A549 treated with Hydrocortisone at 1 μM for 4 hours (cell line): ENCODE data around the gene CDK4. TPM values are rescaled to one million over a fixed set of nuclear protein-coding genes. Genes with fewer than 3 reads are reported as not detected.

Experiments
- total RNA-seq: library from RNA; stranded (reverse); fragments of 200-300 nt; extraction: Qiagen RNA extraction; gene quantifications from 5 replicates; pipeline ENCODE4 v1.2.3, GENCODE V29; 2022

CDK4 gene
- 235 to 292 TPM (median 248 TPM) in 5 replicates for total RNA-seq

DNA sequence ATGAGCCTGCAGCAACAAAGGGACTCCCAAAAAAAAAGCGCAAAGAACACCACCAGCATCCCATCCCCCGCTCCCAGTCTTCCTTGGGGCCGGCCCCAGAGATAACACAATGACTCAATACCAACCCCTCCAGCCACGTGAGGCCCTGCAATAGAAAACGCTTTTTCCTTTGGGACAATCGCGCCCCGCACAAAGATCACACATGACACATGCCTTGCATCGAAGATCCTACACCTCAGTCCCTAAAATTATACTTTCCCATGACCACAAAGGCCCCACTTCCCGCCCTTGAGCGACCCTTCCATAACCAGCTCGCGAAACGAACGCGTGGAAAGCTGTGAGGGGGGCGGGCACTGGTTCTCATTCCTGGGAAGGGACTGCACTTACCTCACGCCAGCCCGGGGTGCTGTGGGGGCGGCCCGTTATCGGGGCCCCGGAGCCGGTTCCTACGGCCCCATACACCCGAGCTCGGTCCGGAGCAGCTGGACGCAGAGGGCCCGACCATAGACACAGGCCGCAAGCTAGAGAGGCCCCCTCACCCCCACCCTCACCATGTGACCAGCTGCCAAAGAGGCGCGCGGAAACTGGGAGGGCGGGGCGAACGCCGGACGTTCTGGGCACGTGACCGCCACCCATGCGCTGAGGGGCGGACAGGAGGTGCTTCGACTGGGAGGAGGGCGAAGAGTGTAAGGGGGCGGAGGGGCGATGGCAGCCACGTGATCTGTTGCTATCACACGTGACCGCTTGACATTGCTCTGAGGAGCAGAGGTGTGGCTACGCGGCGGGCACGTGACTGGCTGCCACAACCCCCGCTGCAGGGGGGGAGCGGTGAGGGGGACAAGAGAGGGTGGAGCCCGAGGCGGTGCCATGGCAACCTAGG is at the start of gene CDK4:
Gene CDK4, minus strand, starts transcription at position 523 of the 880 bp plus-strand sequence. CDS start 593 bp downstream, outside the sequence.

GRCh38 chr12:57782608-57783465 is 30.7 kb upstream of the CDK4 start, which contains the start of gene TSFM:
Gene TSFM, plus strand, starts transcription at chr12:57782787. Its CDS starts 15 bp downstream, at chr12:57782802.

DNA sequence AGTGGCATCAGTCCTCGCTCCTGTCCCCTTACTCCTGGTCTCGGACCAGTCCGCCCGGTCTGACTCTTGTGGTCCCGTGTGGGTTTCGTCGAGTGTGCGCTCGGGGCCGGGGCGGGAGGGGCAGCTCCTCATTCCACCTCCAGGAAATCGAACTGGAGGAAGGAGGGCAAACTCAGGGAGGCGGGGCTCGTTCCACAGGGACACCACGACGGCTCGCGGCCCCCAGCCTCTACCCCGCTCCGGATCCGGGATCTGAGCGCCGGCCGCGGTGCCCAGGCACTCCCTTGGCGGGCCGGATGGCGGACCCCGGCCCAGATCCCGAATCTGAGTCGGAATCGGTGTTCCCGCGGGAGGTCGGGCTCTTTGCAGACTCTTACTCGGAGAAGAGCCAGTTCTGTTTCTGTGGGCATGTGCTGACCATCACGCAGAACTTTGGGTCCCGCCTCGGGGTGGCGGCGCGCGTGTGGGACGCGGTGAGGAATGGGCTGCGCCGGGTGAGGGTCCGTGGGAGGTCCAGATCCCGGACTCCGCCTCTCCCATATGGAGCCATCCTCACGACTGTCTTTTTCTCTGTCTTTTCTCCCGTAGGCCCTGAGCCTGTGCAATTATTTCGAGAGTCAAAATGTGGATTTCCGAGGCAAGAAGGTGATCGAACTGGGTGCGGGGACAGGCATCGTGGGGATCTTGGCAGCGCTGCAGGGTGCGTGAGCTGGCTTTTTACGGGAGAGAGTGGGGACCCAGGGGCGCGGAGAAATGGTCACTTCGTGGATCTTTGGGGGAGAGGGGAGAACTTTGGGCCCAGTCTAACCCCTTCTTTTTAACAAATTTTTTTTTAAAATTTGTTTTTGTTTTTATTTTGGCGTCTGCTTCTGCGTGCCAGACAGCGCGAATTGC is 20.6 kb upstream of the CDK4 start, which contains the start of gene EEF1AKMT3:
Gene EEF1AKMT3, plus strand, starts transcription at position 186 of the 894 bp plus-strand sequence. Its CDS starts 111 bp downstream, at position 297.

GRCh38 chr12:57771873-57772428 is 19.8 kb upstream of the CDK4 start, which contains the start of gene METTL1:
Gene METTL1, minus strand, starts transcription at chr12:57772105. Its CDS starts 22 bp downstream, at chr12:57772083.

DNA sequence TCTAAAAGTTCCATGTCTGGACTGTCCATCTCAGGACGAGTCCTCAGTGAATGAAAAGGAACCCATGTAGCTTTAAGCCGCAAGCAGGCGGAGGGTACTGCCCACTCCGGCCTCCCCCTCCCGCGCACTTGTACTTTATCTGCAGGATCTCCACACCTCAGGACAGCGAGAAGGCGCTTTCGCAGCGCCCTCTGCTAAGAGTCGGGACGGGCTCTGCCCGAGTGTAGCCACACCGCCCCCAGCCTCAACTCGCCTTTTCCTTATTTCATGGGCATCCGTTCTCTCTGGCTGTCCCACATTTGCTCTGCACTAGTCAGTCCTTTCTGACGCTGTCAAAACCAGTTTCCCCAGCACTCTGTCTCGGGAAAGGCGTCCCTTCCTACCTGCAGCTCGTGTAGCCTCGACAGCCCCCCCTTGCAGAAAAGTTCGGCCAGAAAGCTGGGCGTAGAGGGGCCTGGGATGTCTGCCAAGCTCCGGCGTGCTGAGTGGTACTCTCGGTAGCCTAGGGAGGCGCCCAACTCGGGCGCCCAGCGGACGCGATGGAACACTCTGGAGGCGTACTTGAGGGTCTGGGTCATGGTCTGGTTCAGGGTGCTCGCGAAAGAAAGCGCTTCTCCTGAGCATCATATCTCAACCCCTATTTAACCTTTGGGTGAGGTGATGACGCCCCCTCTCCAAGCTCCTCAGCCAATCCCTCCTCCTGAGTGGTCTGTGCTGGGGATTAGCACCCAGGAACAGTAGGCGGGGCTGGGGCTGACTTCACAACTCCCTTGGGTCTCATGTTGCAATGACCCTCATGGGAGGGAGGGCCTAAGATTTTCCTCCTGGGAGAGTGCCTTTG is 14.6 kb upstream of the CDK4 start, which contains the start of gene CYP27B1:
Gene CYP27B1, minus strand, starts transcription at position 615 of the 841 bp plus-strand sequence. Its CDS starts 37 bp downstream, at position 578.

GRCh38 chr12:57754411-57755193 is 2.5 kb upstream of the CDK4 start, which contains the start of gene MARCHF9:
Gene MARCHF9, plus strand, starts transcription at chr12:57755103. Its CDS starts 426 bp downstream, at chr12:57755529.

GRCh38 chr12:57744777-57745484 is 7.2 kb downstream of the CDK4 start, which contains the start of gene TSPAN31:
Gene TSPAN31, plus strand, starts transcription at chr12:57745039. Its CDS starts 116 bp downstream, at chr12:57745155.

GRCh38 chr12:57738661-57739237 is 13.4 kb downstream of the CDK4 start, which contains the start of gene AGAP2:
Gene AGAP2, minus strand, starts transcription at chr12:57738742. Its CDS starts 496 bp downstream, at chr12:57738246.

Other genes with a start within 250 kb of the CDK4 start
- gene DDIT3, start 231.8 kb downstream of the CDK4 start, total RNA-seq, result 23.0 to 31.1 TPM (median 26.3 TPM) in 5 replicates
- 20.1 to 28.9 TPM (median 27.2 TPM) in 5 replicates for gene MBD6, start 229.5 kb downstream of the CDK4 start, total RNA-seq
- 115 to 190 TPM (median 121 TPM) in 5 replicates for gene DCTN2, start 205.1 kb downstream of the CDK4 start, total RNA-seq
- gene KIF5A, start 202.3 kb downstream of the CDK4 start, total RNA-seq, result 0.17 to 0.23 TPM (median 0.18 TPM) in 5 replicates
- gene PIP4K2C, start 161.1 kb downstream of the CDK4 start, total RNA-seq, result 38.4 to 53.3 TPM (median 39.1 TPM) in 5 replicates
- gene DTX3, start 147.5 kb downstream of the CDK4 start, total RNA-seq, result 16.2 to 18.9 TPM (median 18.6 TPM) in 5 replicates
- 4.2 to 6.7 TPM (median 5.7 TPM) in 5 replicates for gene ARHGEF25, start 140.9 kb downstream of the CDK4 start, total RNA-seq
- gene B4GALNT1, start 119.1 kb downstream of the CDK4 start, total RNA-seq, result 38.5 to 45.9 TPM (median 42.8 TPM) in 5 replicates
- 110 to 134 TPM (median 114 TPM) in 5 replicates for gene OS9, start 58.2 kb downstream of the CDK4 start, total RNA-seq
- 0.09 to 0.23 TPM (median 0.12 TPM) in 5 replicates for gene AGAP2, start 13.6 kb downstream of the CDK4 start, total RNA-seq
- 15.6 to 23.5 TPM (median 17.6 TPM) in 5 replicates for gene TSPAN31, start 7.3 kb downstream of the CDK4 start, total RNA-seq
- gene MARCHF9, start 2.8 kb upstream of the CDK4 start, total RNA-seq, result 6.4 to 8.5 TPM (median 8.3 TPM) in 5 replicates
- 2.0 to 3.3 TPM (median 2.2 TPM) in 5 replicates for gene CYP27B1, start 14.8 kb upstream of the CDK4 start, total RNA-seq
- gene METTL1, start 19.8 kb upstream of the CDK4 start, total RNA-seq, result 45.7 to 51.1 TPM (median 49.3 TPM) in 5 replicates
- 4.0 to 6.5 TPM (median 5.0 TPM) in 5 replicates for gene EEF1AKMT3, start 20.3 kb upstream of the CDK4 start, total RNA-seq
- gene TSFM, start 30.5 kb upstream of the CDK4 start, total RNA-seq, result 63.4 to 77.1 TPM (median 70.8 TPM) in 5 replicates
- gene AVIL, start 66.4 kb upstream of the CDK4 start, total RNA-seq, result 0.21 to 1.0 TPM (median 0.44 TPM) in 5 replicates
- 41.9 to 54.2 TPM (median 48.0 TPM) in 5 replicates for gene CTDSP2, start 94.4 kb upstream of the CDK4 start, total RNA-seq
- 5.1 to 5.4 TPM (median 5.3 TPM) in 5 replicates for gene ATP23, start 189.3 kb upstream of the CDK4 start, total RNA-seq